Measurements from ENCODE around the gene DOC2B.

DNA sequence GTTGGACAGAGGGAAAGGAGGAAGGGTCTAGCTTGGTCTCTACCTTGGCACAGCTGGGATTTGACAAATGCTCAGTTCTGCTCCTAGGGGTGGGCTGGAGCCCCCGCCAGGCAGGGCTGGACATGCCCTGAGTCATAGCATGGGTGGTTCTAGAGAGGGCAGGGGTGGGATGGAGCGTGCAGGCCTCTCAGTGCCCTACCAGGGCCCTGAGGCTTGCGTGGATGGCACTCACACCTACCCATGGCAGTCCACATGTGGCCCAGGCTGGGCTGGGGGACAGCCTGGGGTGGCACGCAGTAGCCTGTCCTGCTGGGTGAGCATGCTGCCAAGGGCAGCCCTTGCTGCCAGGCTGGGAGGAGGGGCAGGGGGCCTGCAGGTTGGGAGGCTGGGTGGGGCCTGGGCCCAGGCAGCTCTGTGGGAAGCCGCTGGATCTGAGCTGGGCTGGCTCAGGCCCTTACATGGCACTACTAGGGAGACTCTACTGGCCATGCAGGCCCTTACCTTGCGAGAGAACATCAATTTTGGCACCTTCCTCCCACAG is 11.2 kb downstream of the DOC2B start:
- TF ChIP-seq, protein P1, sequence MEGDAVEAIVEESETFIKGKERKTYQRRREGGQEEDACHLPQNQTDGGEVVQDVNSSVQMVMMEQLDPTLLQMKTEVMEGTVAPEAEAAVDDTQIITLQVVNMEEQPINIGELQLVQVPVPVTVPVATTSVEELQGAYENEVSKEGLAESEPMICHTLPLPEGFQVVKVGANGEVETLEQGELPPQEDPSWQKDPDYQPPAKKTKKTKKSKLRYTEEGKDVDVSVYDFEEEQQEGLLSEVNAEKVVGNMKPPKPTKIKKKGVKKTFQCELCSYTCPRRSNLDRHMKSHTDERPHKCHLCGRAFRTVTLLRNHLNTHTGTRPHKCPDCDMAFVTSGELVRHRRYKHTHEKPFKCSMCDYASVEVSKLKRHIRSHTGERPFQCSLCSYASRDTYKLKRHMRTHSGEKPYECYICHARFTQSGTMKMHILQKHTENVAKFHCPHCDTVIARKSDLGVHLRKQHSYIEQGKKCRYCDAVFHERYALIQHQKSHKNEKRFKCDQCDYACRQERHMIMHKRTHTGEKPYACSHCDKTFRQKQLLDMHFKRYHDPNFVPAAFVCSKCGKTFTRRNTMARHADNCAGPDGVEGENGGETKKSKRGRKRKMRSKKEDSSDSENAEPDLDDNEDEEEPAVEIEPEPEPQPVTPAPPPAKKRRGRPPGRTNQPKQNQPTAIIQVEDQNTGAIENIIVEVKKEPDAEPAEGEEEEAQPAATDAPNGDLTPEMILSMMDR (IDR thresholded peaks at IDR 0.05), result no peak
- no peak for TF ChIP-seq POLR2A (IDR thresholded peaks at IDR 0.05)

All from heart left ventricle (tissue), 13 donors.